ENCODE data around the gene UBTD2.

DNA sequence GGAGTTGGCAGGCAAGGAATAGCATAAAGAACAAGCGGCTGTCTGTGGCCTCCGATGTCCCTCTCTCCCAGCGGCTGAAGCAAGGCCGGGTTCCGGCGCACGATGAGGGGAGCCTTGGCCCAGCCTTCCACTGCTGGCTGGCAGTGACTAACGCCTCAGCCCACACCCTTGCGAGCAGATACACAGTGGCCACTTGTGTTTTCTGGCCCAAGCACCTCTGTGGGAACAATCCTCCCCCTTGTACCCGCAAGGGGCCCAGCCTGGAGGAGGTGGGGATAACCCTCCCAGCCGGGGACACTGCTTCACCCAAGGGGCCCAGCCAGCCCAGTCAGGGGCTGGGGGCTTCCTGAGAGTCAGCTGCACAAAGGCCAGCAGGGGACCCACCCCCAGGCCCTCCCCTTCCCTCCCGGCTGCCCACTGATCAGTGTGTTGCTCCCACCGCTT is 118.8 kb downstream of the UBTD2 start:
- TF ChIP-seq POLR2A (IDR thresholded peaks at IDR 0.05) = no peak
- TF ChIP-seq, protein P1, sequence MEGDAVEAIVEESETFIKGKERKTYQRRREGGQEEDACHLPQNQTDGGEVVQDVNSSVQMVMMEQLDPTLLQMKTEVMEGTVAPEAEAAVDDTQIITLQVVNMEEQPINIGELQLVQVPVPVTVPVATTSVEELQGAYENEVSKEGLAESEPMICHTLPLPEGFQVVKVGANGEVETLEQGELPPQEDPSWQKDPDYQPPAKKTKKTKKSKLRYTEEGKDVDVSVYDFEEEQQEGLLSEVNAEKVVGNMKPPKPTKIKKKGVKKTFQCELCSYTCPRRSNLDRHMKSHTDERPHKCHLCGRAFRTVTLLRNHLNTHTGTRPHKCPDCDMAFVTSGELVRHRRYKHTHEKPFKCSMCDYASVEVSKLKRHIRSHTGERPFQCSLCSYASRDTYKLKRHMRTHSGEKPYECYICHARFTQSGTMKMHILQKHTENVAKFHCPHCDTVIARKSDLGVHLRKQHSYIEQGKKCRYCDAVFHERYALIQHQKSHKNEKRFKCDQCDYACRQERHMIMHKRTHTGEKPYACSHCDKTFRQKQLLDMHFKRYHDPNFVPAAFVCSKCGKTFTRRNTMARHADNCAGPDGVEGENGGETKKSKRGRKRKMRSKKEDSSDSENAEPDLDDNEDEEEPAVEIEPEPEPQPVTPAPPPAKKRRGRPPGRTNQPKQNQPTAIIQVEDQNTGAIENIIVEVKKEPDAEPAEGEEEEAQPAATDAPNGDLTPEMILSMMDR (IDR thresholded peaks at IDR 0.05) = no peak
